Measurements from ENCODE around the gene PCSK5.

The PCSK5 gene

GRCh38 chr9:75995066-75995465, 104.6 kb downstream of the PCSK5 start:
- DNase-seq (ENCODE audit: extremely low spot score, insufficient read length, low read depth) (no peak), FAIRE-seq (no peak)

DNA sequence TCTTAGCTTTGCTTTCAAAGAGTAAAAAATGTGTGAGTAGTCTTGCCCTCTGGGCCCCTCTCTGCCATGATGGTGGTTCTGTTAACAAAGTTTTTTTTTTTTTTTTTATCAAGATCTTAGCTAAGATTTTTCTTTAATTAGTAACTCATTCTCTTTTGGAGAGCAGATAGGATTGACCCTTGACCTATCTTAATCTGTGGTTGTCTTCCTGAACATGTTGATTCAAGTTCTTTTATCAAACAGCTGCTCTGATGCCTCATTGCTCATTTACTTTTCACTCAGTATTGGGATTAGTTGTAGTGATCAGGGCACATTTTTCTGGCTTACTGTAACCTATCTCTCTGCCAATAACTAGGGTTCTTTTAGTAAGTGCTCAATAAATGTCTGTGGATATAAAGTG, 106.3 kb downstream of the PCSK5 start:
- FAIRE-seq (no peak), DNase-seq (ENCODE audit: extremely low spot score, insufficient read length, low read depth) (no peak)

GRCh38 chr9:75997206-75997605, 106.7 kb downstream of the PCSK5 start:
- DNase-seq (ENCODE audit: extremely low spot score, insufficient read length, low read depth) = no peak
- no peak for FAIRE-seq

- no peak for DNase-seq (ENCODE audit: extremely low spot score, insufficient read length, low read depth)
Observed at GRCh38 chr9:75998096-75998780, 107.8 kb downstream of the PCSK5 start.

DNA sequence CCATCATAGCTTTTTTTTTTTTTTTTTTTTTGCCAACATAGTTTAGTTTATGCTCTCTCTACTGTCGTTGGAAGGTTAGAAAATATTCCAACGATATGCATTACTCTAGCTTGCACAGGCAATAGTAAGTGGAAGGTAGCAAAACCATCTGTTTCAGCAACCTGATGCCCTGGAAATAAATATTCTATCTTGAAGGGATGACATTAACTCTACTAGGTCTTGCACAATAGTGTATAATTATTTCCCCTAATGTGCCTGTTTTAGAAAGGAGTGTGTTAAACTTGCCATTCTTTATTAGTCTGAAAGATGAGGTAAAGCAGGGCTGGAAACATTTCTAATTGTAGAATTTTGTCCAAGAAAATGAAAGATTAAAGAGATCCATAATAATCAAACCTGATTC, 111.0 kb downstream of the PCSK5 start:
- no peak for FAIRE-seq
- DNase-seq (ENCODE audit: extremely low spot score, insufficient read length, low read depth) = no peak

More at GRCh38 chr9:75998096-75998780, 107.8 kb downstream of the PCSK5 start:
- FAIRE-seq = no peak

- FAIRE-seq (no peak), DNase-seq (ENCODE audit: extremely low spot score, insufficient read length, low read depth) (no peak)
Observed at GRCh38 chr9:76003041-76003440, 112.6 kb downstream of the PCSK5 start.

- DNase-seq (ENCODE audit: extremely low spot score, insufficient read length, low read depth) (no peak), FAIRE-seq (no peak)
Observed at GRCh38 chr9:76004526-76004925, 114.1 kb downstream of the PCSK5 start.

DNA sequence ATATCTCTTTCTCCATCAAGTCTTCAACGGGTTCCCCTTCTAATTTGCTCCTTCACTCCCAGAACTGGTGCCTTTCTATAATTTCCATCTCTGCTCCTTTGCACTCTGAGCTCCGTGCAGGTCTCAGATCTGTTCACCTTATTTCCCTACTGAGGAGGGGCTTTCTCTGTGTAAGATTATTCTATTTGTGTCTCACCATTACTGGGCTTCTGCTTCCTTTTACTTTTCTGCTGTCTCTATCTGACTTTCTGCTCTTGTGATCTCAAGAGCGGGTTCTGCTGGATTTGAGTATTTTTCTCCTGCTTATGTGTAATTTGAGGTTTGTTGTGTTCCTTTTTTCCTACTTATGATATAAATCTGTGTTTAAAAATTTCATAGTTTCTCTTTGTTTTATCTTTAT, 117.5 kb downstream of the PCSK5 start:
- no peak for FAIRE-seq
- DNase-seq (ENCODE audit: extremely low spot score, insufficient read length, low read depth) = no peak

DNA sequence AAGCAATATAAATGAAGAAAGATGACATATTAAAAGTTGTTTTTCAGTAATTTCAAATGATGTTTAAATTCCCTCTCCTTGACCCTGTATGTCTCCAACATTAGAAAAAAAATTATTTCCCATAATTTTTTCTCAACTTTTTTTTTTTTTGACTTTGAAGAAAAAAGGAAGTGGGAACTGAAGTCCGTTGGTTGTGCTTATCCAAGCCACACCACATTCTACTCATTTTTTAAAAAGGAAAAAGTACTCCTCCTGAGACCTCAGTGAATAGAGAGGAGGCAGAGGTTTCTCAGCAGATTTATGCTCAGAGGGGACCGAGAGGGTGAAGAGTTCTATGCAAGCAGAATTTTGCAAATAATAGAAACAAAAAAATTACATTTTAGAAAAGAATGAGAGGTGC, 123.3 kb downstream of the PCSK5 start:
- FAIRE-seq (no peak), DNase-seq (ENCODE audit: extremely low spot score, insufficient read length, low read depth) (no peak)

DNA sequence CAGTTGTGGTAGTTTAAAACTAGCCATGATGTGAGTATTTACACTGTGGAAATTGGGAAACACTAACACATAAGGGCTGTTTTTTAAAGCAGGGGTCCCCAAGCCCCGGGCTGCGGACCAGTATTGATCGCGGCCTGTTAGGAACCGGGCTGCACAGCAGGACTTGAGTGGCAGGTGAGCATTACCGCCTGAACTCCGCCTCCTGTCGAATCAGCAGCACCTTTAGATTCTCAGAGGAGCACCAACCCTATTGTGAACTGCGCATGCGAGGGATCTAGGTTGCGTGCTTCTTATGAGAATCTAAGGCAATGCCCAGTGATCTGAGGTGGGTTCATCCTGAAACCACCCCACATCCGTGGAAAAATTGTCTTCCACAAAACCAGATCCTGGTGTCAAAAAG, 127.8 kb downstream of the PCSK5 start:
- FAIRE-seq (no peak), DNase-seq (ENCODE audit: extremely low spot score, insufficient read length, low read depth) (no peak)

- DNase-seq (ENCODE audit: extremely low spot score, insufficient read length, low read depth) (no peak), FAIRE-seq (no peak)
Observed at GRCh38 chr9:76018761-76019160, 128.3 kb downstream of the PCSK5 start.

- no peak for DNase-seq (ENCODE audit: extremely low spot score, insufficient read length, low read depth)
- no peak for FAIRE-seq
Observed at GRCh38 chr9:76020652-76021051, 130.2 kb downstream of the PCSK5 start.

- FAIRE-seq (no peak), DNase-seq (ENCODE audit: extremely low spot score, insufficient read length, low read depth) (no peak)
Observed at GRCh38 chr9:76022317-76022716, 131.8 kb downstream of the PCSK5 start.

DNA sequence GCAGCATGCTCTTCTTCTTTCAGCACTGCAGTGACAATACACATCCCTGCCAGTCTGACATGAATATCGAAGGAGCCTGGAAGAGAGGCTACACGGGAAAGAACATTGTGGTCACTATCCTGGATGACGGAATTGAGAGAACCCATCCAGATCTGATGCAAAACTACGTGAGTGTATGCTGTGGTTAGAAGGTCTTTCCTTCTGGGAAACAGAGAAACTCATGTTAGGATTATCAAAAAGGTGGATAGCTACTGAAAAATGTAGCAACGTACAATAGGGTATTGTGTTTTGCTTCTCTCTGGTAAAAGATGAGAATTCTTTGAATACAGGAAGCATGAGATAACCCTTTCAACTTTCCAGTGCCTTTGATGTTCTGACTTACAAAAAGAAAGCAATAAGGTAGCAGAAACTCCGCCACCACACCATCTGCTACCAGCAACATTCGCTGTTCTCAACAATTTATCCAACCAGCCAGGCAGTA, 133.3 kb downstream of the PCSK5 start:
- DNase-seq (ENCODE audit: extremely low spot score, insufficient read length, low read depth) (no peak), FAIRE-seq (no peak)

DNA sequence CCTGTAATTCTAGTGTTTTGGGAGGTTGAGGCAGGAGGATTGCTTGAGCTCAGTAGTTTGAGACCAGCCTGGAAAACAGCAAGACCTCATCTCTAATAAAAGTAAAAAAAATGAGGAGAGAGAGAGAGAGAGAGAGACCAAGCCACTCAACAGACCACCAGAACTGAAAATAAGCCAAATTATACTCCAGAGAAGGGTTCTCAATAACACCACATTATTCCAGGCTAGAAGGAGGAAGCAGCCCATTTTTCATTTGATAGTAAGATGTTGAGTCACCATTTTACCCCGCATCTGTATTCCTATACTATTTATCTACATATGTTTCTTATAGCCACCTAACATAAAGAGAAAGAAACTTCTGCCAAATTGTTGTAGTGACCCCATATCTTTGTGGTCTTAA, 134.8 kb downstream of the PCSK5 start:
- FAIRE-seq (no peak), DNase-seq (ENCODE audit: extremely low spot score, insufficient read length, low read depth) (no peak)

- FAIRE-seq = no peak
- no peak for DNase-seq (ENCODE audit: extremely low spot score, insufficient read length, low read depth)
Observed at GRCh38 chr9:76026796-76027195, 136.3 kb downstream of the PCSK5 start.

DNA sequence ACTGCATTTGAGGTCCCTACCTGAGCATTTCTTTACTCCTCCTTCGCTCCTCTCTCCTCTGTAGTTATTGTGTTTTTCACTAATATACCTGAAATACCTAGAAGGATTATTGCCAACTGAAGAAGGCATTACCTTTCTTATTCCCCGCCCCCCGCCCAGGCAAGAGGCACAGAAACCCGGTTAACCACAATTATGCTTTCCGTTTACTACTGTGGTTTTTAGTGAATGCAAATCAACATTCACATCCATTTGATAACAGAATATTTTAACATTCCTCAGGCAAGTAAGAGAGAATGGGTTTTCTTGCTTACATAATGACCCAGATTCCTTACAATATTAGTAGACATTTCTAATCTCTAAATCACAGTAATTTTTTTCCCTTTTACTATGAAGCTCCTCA, 136.9 kb downstream of the PCSK5 start:
- DNase-seq (ENCODE audit: extremely low spot score, insufficient read length, low read depth) (no peak), FAIRE-seq (no peak)

- FAIRE-seq (no peak), DNase-seq (ENCODE audit: extremely low spot score, insufficient read length, low read depth) (no peak)
Observed at GRCh38 chr9:76027861-76028260, 137.4 kb downstream of the PCSK5 start.

GRCh38 chr9:76032038-76032796, 141.7 kb downstream of the PCSK5 start:
- no peak for FAIRE-seq

DNA sequence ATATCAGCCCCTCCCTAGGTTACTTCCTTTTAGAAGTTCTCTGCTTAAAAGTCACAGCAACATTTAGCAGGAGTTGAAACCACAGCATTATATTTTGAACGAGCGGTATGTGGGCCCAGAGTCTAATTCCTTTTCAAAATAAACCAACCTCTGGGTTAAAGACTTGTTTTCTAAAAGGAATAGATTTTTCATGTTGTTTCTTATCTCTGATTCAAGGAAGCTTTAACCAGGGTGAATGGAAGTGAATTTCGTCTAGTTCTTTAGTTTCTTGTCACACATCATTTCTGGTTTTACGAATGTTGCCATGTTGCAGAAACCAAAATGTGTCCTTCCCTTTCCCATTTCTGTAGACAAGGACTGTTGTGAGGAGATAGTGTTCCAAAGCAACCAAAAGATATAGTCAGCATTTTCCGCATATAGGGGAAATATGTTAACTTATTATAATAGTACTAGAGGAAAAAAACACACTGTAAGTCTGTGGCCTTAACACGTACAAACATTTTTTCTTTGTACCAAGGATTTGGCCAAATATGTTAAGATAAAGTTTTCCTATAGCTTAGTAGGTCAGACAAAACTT, 142.4 kb downstream of the PCSK5 start:
- FAIRE-seq = no peak
- no peak for DNase-seq (ENCODE audit: extremely low spot score, insufficient read length, low read depth)

More at GRCh38 chr9:76032038-76032796, 141.7 kb downstream of the PCSK5 start:
- DNase-seq (ENCODE audit: extremely low spot score, insufficient read length, low read depth) = no peak

- FAIRE-seq (no peak), DNase-seq (ENCODE audit: extremely low spot score, insufficient read length, low read depth) (no peak)
Observed at GRCh38 chr9:76034049-76034448, 143.6 kb downstream of the PCSK5 start.
